GM23338 (cell line): Measurements from ENCODE around the gene SOS1. TPM values are rescaled to one million over a fixed set of nuclear protein-coding genes. Genes with fewer than 3 reads are reported as not detected.

Experiments used
- ATAC-seq: fragments of 200-7000 bp; cut with Tn5 transposase; 3 replicates; pipeline ENCODE4 v1.9.1; 2020
- DNase-seq: peaks from one replicate; pipeline ENCODE4 v3.0.0-alpha.2; 2015; ENCODE audit warnings: low spot score
- H2AFZ ChIP-seq: fragments of 200-600 bp; sonication (generic); 2 replicates; pipeline ENCODE4 v1.8.0; 2016; ENCODE audit warnings: antibody characterized with exemption, mild to moderate bottlenecking, moderate library complexity
- H3F3A ChIP-seq: fragments of 200-600 bp; sonication (generic); replicated peaks from 2 replicates; pipeline ENCODE4 v1.8.0; 2017; ENCODE audit warnings: antibody characterized with exemption, mixed run types, low read depth
- H3K27ac ChIP-seq: fragments of 200-600 bp; sonication (generic); 2 replicates; pipeline ENCODE4 v1.6.1; 2016; ENCODE audit warnings: low read depth
- H3K27me3 ChIP-seq: fragments of 200-600 bp; sonication (generic); 2 replicates; pipeline ENCODE4 v1.8.0; 2016; ENCODE audit warnings: mild to moderate bottlenecking, mixed run types, moderate library complexity; ENCODE audit not compliant: insufficient read depth
- H3K36me3 ChIP-seq: fragments of 200-600 bp; sonication (generic); 2 replicates; pipeline ENCODE4 v1.8.0; 2016; ENCODE audit warnings: mild to moderate bottlenecking; ENCODE audit not compliant: insufficient read depth
- H3K4me1 ChIP-seq: fragments of 200-600 bp; sonication (generic); 2 replicates; pipeline ENCODE4 v1.8.0; 2016; ENCODE audit warnings: mild to moderate bottlenecking, moderate library complexity; ENCODE audit not compliant: insufficient read depth
- H3K4me2 ChIP-seq: fragments of 200-600 bp; sonication (generic); 2 replicates; pipeline ENCODE4 v1.7.1; 2017; ENCODE audit warnings: mixed run types
- H3K4me3 ChIP-seq: fragments of 200-600 bp; sonication (generic); 2 replicates; pipeline ENCODE4 v1.6.1; 2016; ENCODE audit warnings: mixed run types
- H3K79me2 ChIP-seq: fragments of 200-600 bp; sonication (generic); replicated peaks from 2 replicates; pipeline ENCODE4 v1.8.0; 2017; ENCODE audit warnings: mild to moderate bottlenecking; ENCODE audit not compliant: insufficient read depth
- H3K9me2 ChIP-seq: fragments of 200-600 bp; sonication (generic); 2 replicates; pipeline ENCODE4 v1.8.0; 2017; ENCODE audit not compliant: insufficient read depth
- H4K20me1 ChIP-seq: fragments of 200-600 bp; sonication (generic); replicated peaks from 2 replicates; pipeline ENCODE4 v1.8.0; 2017; ENCODE audit warnings: mild to moderate bottlenecking; ENCODE audit not compliant: insufficient read depth
- H3K27ac Mint-ChIP-seq: 2 replicates; pipeline ENCODE4 v1.8.0; 2020; ENCODE audit warnings: inconsistent platforms, mild to moderate bottlenecking, moderate library complexity, mixed read lengths
- H3K27me3 Mint-ChIP-seq: 3 replicates; pipeline ENCODE4 v1.8.0; 2022; ENCODE audit warnings: low read depth, mild to moderate bottlenecking, moderate library complexity, mixed read lengths, inconsistent platforms; ENCODE audit not compliant: insufficient read depth, poor library complexity
- H3K36me3 Mint-ChIP-seq: 3 replicates; pipeline ENCODE4 v1.8.0; 2021; ENCODE audit warnings: low read depth, mild to moderate bottlenecking, inconsistent platforms, moderate library complexity, mixed read lengths
- H3K4me1 Mint-ChIP-seq: 3 replicates; pipeline ENCODE4 v1.8.0; 2020; ENCODE audit warnings: mild to moderate bottlenecking, inconsistent platforms, mixed read lengths
- H3K4me3 Mint-ChIP-seq: 3 replicates; pipeline ENCODE4 v1.8.0; 2021; ENCODE audit warnings: moderate library complexity, mild to moderate bottlenecking, inconsistent platforms, mixed read lengths
- H3K9me3 Mint-ChIP-seq: 3 replicates; pipeline ENCODE4 v1.8.0; 2020; ENCODE audit warnings: moderate library complexity, mild to moderate bottlenecking, inconsistent platforms, mixed read lengths
- CREB1 ChIP-seq: fragments of 250-450 bp; sonication (Bioruptor Pico); IDR thresholded peaks from 2 replicates; pipeline ENCODE4 v1.5.0; 2020; ENCODE audit warnings: low read depth, mild to moderate bottlenecking, moderate library complexity
- EZH2 ChIP-seq: fragments of 200-600 bp; sonication (generic); IDR thresholded peaks from one replicate; pipeline ENCODE4 v1.8.0; 2017; ENCODE audit warnings: antibody characterized with exemption, mild to moderate bottlenecking, low read depth; ENCODE audit not compliant: unreplicated experiment
- EZH2phosphoT487 ChIP-seq: fragments of 200-600 bp; sonication (generic); IDR thresholded peaks from one replicate; pipeline ENCODE4 v1.8.1; 2018; ENCODE audit warnings: antibody characterized with exemption; ENCODE audit not compliant: unreplicated experiment
- JUNB ChIP-seq: IDR thresholded peaks from one replicate; pipeline ENCODE4 v1.6.1; 2016; ENCODE audit warnings: antibody characterized with exemption; ENCODE audit not compliant: unreplicated experiment
- POLR2AphosphoS5 ChIP-seq: IDR thresholded peaks from 2 replicates; pipeline ENCODE4 v1.6.1; 2016; ENCODE audit warnings: antibody characterized with exemption, low read depth
- STAT1 ChIP-seq: IDR thresholded peaks from one replicate; pipeline ENCODE4 v1.6.1; 2016; ENCODE audit warnings: antibody characterized with exemption; ENCODE audit not compliant: unreplicated experiment
- ZNF114 ChIP-seq: fragments of 250-450 bp; sonication (Bioruptor Pico); IDR thresholded peaks from 2 replicates; pipeline ENCODE4 v1.5.0; 2020; ENCODE audit warnings: mild to moderate bottlenecking, moderate library complexity
- polyA plus RNA-seq: library from polyadenylated mRNA; unstranded; fragments of >200 nt; fragmentation: Nextera tagmentation; extraction: Ambion mirVana; gene quantifications from 2 replicates; pipeline ENCODE4 v1.2.1, GENCODE V29; 2016
- total RNA-seq: library from RNA; depleted of rRNA; stranded (reverse); fragments of >200 nt; shearing (Covaris generic); gene quantifications from 2 replicates; pipeline ENCODE4 v1.2.3, GENCODE V29; 2014
- TF ChIP-seq, protein P1 (sequence below), 2 experiments: fragments of 200-600 bp in 1 of 2; sonication (generic) in 1 of 2; conservative IDR thresholded peaks; 2 replicates each; pipeline versions ENCODE4 v1.5.1 to v1.6.1; 2016 to 2017; ENCODE audit warnings: antibody characterized with exemption in 2 of 2, low read depth in 2 of 2, mild to moderate bottlenecking in 2 of 2, moderate library complexity in 1 of 2
- TF ChIP-seq, protein P2 (sequence below): IDR thresholded peaks from 2 replicates; pipeline ENCODE4 v1.6.1; 2016; ENCODE audit warnings: antibody characterized with exemption
- TF ChIP-seq, protein P3 (sequence below): fragments of 250-450 bp; sonication (Bioruptor Pico); IDR thresholded peaks from 2 replicates; pipeline ENCODE4 v1.5.0; 2020; ENCODE audit warnings: mild to moderate bottlenecking, moderate library complexity

SOS1 gene
- total and polyA plus RNA-seq, 2 experiments from 2014 or later: 13.4 to 21.9 TPM

DNA sequence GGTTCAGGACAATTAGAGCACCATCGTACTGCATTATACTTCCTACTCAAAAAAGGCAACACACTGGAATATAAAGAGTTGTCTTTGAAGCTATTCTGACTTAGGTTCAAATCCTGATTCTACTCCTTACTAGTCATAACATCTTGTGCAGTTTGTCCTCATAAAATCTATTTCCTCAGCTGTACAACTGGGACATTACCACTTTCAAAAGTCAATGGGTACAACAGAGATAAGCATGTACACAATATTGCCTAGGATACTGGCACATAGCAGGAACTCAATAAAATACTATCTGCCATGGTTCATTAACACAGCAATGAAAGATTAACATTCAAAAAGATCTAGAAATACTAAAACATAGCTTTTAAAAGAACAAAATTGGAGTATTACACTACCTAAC, 11.3 kb downstream of the SOS1 start:
- H3K4me2 ChIP-seq: no peak overlapping the region
- H3K79me2 ChIP-seq: peaks cover 100% of the 10 kb centered on the region
- no peak overlapping the region for H3K27ac ChIP-seq
- Mint-ChIP-seq H3K27me3 (no peaks in the 10 kb centered on the region), H3K4me3 (no peak overlapping the region), H3K9me3 (no peaks in the 10 kb centered on the region), H3K4me1 (peaks cover 29% of the 10 kb centered on the region), H3K27ac (no peak overlapping the region), H3K36me3 (peaks cover 13% of the 10 kb centered on the region)
- H2AFZ ChIP-seq: no peak overlapping the region
- no peak for TF ChIP-seq STAT1
- no peak for TF ChIP-seq EZH2phosphoT487
- TF ChIP-seq EZH2: no peak
- TF ChIP-seq POLR2AphosphoS5: no peak
- TF ChIP-seq, protein P1, sequence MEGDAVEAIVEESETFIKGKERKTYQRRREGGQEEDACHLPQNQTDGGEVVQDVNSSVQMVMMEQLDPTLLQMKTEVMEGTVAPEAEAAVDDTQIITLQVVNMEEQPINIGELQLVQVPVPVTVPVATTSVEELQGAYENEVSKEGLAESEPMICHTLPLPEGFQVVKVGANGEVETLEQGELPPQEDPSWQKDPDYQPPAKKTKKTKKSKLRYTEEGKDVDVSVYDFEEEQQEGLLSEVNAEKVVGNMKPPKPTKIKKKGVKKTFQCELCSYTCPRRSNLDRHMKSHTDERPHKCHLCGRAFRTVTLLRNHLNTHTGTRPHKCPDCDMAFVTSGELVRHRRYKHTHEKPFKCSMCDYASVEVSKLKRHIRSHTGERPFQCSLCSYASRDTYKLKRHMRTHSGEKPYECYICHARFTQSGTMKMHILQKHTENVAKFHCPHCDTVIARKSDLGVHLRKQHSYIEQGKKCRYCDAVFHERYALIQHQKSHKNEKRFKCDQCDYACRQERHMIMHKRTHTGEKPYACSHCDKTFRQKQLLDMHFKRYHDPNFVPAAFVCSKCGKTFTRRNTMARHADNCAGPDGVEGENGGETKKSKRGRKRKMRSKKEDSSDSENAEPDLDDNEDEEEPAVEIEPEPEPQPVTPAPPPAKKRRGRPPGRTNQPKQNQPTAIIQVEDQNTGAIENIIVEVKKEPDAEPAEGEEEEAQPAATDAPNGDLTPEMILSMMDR (conservative IDR thresholded peaks at IDR 0.05; ENCODE audit: low read depth in 2 of 2): no peak
- H3K4me1 ChIP-seq: peaks cover 37% of the 10 kb centered on the region
- ATAC-seq (no peak), DNase-seq (no peak)
- peaks cover 4% of the 10 kb centered on the region; the same call in 1 of the 2 replicates for H3K36me3 ChIP-seq
- H3K4me3 ChIP-seq: no peak overlapping the region
- H4K20me1 ChIP-seq: peaks cover 39% of the 10 kb centered on the region
- H3F3A ChIP-seq: peaks cover 2% of the 10 kb centered on the region; the same call in 1 of the 2 replicates
- no peaks in the 10 kb centered on the region for H3K9me2 ChIP-seq
- no peaks in the 10 kb centered on the region for H3K27me3 ChIP-seq

DNA sequence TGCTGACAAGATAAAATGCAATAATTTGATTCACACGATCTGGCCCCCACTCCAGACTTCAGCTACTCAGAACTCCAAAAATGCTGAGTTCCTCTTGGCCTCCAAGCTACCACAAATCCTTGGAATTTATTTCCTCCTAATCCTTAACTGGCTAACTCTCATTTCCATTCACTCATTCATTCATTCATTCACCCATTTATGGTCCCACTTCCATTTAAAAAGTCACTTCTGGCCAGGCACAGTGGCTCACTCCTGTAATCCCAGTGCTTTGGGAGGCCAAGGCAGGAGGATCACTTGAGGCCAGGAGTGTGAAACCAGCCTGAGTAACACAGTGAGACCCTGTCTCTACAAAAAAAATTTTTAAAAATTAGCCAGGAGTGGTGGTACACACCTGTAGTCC, 12.5 kb downstream of the SOS1 start:
- Mint-ChIP-seq H3K27me3 (no peaks in the 10 kb centered on the region), H3K36me3 (peaks cover 10% of the 10 kb centered on the region), H3K27ac (no peak overlapping the region), H3K4me3 (no peak overlapping the region), H3K4me1 (peaks cover 32% of the 10 kb centered on the region), H3K9me3 (no peaks in the 10 kb centered on the region)
- peaks cover 2% of the 10 kb centered on the region; the same call in 1 of the 2 replicates for H3F3A ChIP-seq
- no peak overlapping the region for H3K4me2 ChIP-seq
- no peaks in the 10 kb centered on the region for H3K27me3 ChIP-seq
- H4K20me1 ChIP-seq: peaks cover 32% of the 10 kb centered on the region
- H3K4me3 ChIP-seq: no peak overlapping the region
- no peak overlapping the region for H2AFZ ChIP-seq
- ATAC-seq: no peak
- H3K4me1 ChIP-seq: peaks cover 37% of the 10 kb centered on the region
- peak overlapping the region; percentile 73 for H3K27ac ChIP-seq
- peaks cover 100% of the 10 kb centered on the region for H3K79me2 ChIP-seq
- peaks cover 4% of the 10 kb centered on the region; the same call in 1 of the 2 replicates for H3K36me3 ChIP-seq
- H3K9me2 ChIP-seq: no peaks in the 10 kb centered on the region
- DNase-seq: no peak
- no peak for TF ChIP-seq CREB1 (CRISPR knock-in tag)
- TF ChIP-seq, protein P1 (conservative IDR thresholded peaks at IDR 0.05; ENCODE audit: low read depth in 2 of 2): no peak
- TF ChIP-seq, protein P2, sequence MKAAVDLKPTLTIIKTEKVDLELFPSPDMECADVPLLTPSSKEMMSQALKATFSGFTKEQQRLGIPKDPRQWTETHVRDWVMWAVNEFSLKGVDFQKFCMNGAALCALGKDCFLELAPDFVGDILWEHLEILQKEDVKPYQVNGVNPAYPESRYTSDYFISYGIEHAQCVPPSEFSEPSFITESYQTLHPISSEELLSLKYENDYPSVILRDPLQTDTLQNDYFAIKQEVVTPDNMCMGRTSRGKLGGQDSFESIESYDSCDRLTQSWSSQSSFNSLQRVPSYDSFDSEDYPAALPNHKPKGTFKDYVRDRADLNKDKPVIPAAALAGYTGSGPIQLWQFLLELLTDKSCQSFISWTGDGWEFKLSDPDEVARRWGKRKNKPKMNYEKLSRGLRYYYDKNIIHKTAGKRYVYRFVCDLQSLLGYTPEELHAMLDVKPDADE: no peak
- TF ChIP-seq, protein P3, sequence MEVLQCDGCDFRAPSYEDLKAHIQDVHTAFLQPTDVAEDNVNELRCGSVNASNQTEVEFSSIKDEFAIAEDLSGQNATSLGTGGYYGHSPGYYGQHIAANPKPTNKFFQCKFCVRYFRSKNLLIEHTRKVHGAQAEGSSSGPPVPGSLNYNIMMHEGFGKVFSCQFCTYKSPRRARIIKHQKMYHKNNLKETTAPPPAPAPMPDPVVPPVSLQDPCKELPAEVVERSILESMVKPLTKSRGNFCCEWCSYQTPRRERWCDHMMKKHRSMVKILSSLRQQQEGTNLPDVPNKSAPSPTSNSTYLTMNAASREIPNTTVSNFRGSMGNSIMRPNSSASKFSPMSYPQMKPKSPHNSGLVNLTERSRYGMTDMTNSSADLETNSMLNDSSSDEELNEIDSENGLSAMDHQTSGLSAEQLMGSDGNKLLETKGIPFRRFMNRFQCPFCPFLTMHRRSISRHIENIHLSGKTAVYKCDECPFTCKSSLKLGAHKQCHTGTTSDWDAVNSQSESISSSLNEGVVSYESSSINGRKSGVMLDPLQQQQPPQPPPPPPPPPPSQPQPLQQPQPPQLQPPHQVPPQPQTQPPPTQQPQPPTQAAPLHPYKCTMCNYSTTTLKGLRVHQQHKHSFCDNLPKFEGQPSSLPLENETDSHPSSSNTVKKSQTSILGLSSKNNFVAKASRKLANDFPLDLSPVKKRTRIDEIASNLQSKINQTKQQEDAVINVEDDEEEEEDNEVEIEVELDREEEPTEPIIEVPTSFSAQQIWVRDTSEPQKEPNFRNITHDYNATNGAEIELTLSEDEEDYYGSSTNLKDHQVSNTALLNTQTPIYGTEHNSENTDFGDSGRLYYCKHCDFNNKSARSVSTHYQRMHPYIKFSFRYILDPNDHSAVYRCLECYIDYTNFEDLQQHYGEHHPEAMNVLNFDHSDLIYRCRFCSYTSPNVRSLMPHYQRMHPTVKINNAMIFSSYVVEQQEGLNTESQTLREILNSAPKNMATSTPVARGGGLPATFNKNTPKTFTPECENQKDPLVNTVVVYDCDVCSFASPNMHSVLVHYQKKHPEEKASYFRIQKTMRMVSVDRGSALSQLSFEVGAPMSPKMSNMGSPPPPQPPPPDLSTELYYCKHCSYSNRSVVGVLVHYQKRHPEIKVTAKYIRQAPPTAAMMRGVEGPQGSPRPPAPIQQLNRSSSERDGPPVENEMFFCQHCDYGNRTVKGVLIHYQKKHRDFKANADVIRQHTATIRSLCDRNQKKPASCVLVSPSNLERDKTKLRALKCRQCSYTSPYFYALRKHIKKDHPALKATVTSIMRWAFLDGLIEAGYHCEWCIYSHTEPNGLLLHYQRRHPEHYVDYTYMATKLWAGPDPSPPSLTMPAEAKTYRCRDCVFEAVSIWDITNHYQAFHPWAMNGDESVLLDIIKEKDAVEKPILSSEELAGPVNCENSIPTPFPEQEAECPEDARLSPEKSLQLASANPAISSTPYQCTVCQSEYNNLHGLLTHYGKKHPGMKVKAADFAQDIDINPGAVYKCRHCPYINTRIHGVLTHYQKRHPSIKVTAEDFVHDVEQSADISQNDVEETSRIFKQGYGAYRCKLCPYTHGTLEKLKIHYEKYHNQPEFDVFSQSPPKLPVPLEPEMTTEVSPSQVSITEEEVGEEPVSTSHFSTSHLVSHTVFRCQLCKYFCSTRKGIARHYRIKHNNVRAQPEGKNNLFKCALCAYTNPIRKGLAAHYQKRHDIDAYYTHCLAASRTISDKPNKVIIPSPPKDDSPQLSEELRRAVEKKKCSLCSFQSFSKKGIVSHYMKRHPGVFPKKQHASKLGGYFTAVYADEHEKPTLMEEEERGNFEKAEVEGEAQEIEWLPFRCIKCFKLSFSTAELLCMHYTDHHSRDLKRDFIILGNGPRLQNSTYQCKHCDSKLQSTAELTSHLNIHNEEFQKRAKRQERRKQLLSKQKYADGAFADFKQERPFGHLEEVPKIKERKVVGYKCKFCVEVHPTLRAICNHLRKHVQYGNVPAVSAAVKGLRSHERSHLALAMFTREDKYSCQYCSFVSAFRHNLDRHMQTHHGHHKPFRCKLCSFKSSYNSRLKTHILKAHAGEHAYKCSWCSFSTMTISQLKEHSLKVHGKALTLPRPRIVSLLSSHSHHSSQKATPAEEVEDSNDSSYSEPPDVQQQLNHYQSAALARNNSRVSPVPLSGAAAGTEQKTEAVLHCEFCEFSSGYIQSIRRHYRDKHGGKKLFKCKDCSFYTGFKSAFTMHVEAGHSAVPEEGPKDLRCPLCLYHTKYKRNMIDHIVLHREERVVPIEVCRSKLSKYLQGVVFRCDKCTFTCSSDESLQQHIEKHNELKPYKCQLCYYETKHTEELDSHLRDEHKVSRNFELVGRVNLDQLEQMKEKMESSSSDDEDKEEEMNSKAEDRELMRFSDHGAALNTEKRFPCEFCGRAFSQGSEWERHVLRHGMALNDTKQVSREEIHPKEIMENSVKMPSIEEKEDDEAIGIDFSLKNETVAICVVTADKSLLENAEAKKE (CRISPR knock-in tag): no peak
- TF ChIP-seq JUNB: no peak
- TF ChIP-seq ZNF114 (CRISPR knock-in tag): no peak
